B cell (primary cell): ENCODE results near the gene NPTN. TPM values are rescaled to one million over a fixed set of nuclear protein-coding genes. Genes with fewer than 3 reads are reported as not detected.
A peak's percentile ranks its signal among the peaks of the same experiment; 100 is the strongest.

ENCODE experiments used
- ATAC-seq: fragments of 200-7000 bp; cut with Tn5 transposase; one replicate; pipeline ENCODE4 v1.10.0; 2021; ENCODE audit warnings: low read depth, mild to moderate bottlenecking, moderate number of reproducible peaks, moderate library complexity
- CTCF ChIA-PET: fragments of 350-600 bp; sonication (Branson Sonifier 250); formaldehyde crosslinking; loops from one replicate; lab custom pipeline; 2021; ENCODE audit warnings: antibody characterized with exemption, inconsistent platforms; lab: Charles Lee
- POLR2A ChIA-PET: fragments of 350-600 bp; sonication (Branson Sonifier 250); formaldehyde crosslinking; loops from one replicate; lab custom pipeline; 2021; ENCODE audit warnings: antibody characterized with exemption; lab: Charles Lee
- DNase-seq: peaks from one replicate; pipeline ENCODE4 v3.0.0; 2013
- H2AFZ ChIP-seq: 2 replicates; pipeline ENCODE4 v1.6.1; 2012; ENCODE audit warnings: mild to moderate bottlenecking, low read depth, low read length; ENCODE audit not compliant: insufficient read depth, poor library complexity, severe bottlenecking
- H3K27ac ChIP-seq, 2 donors: 1 replicate in 1 of 2; 2 replicates in 1 of 2; pipeline ENCODE4 v1.5.1; 2012 to 2013; ENCODE audit warnings: low read length in 2 of 2, mild to moderate bottlenecking in 2 of 2, moderate library complexity in 1 of 2
- H3K27me3 ChIP-seq, 4 experiments: fragments of 200-600 bp in 1 of 4; sonication (generic) in 1 of 4; replicated peaks in 1 of 4; 1 replicate in 2 of 4; 2 replicates in 2 of 4; pipeline versions ENCODE4 v1.6.1 to v1.7.0; 2013 to 2016; ENCODE audit warnings: low read length in 3 of 4, mild to moderate bottlenecking in 2 of 4, mixed read lengths in 1 of 4, moderate library complexity in 1 of 4; ENCODE audit not compliant: insufficient read depth in 4 of 4, control insufficient read depth in 3 of 4; ENCODE audit errors: control extremely low read depth in 1 of 4
- H3K36me3 ChIP-seq, 2 experiments: replicated peaks in 1 of 2; 1 replicate in 1 of 2; 2 replicates in 1 of 2; pipeline versions ENCODE4 v1.6.1 to v1.7.1; 2013; ENCODE audit warnings: low read length in 1 of 2; ENCODE audit not compliant: insufficient read depth in 2 of 2, control insufficient read depth in 1 of 2; ENCODE audit errors: control extremely low read depth in 1 of 2, extremely low read depth in 1 of 2
- H3K4me1 ChIP-seq, 2 donors: fragments of 200-600 bp in 1 of 2; sonication (generic) in 1 of 2; 1 replicate in 1 of 2; 2 replicates in 1 of 2; pipeline versions ENCODE4 v1.5.1 to v1.6.1; 2013 to 2017; ENCODE audit warnings: low read length in 2 of 2; ENCODE audit not compliant: control insufficient read depth in 2 of 2, insufficient read depth in 2 of 2
- H3K4me2 ChIP-seq: replicated peaks from 2 replicates; pipeline ENCODE3; 2012; ENCODE audit warnings: mild to moderate bottlenecking, low read depth, low read length; ENCODE audit not compliant: poor library complexity, severe bottlenecking
- H3K4me3 ChIP-seq, 5 experiments: fragments of 200-600 bp in 1 of 5; sonication (generic) in 1 of 5; 1 replicate in 3 of 5; 2 replicates in 2 of 5; pipeline versions ENCODE4 v1.5.1 to v1.7.0; 2011 to 2016; ENCODE audit warnings: low read length in 4 of 5, mild to moderate bottlenecking in 4 of 5, low read depth in 2 of 5, control low read depth in 1 of 5, moderate library complexity in 1 of 5; ENCODE audit not compliant: insufficient read depth in 1 of 5; ENCODE audit errors: control extremely low read depth in 1 of 5, extremely low read depth in 1 of 5
- H3K79me2 ChIP-seq: fragments of 200-600 bp; sonication (generic); one replicate; pipeline ENCODE4 v1.6.0; 2016; ENCODE audit warnings: low read length; ENCODE audit not compliant: control insufficient read depth, insufficient read depth
- H3K9ac ChIP-seq: fragments of 200-600 bp; sonication (generic); 2 replicates; pipeline ENCODE4 v1.6.1; 2017; ENCODE audit warnings: mild to moderate bottlenecking, low read length, moderate library complexity
- H3K9me3 ChIP-seq, 3 donors: one replicate each; pipeline versions ENCODE4 v1.6.1 to v1.7.1; 2013; ENCODE audit warnings: low read length in 2 of 3; ENCODE audit not compliant: control insufficient read depth in 2 of 3, insufficient read depth in 1 of 3; ENCODE audit errors: control extremely low read depth in 1 of 3
- H4K20me1 ChIP-seq: 2 replicates; pipeline ENCODE4 v1.6.0; 2012; ENCODE audit warnings: mild to moderate bottlenecking, low read length; ENCODE audit not compliant: insufficient read depth, control insufficient read depth, poor library complexity, severe bottlenecking
- H3K27ac Mint-ChIP-seq: one replicate; pipeline ENCODE4 v1.8.0; 2021; ENCODE audit warnings: mixed read lengths
- H3K27me3 Mint-ChIP-seq: one replicate; pipeline ENCODE4 v1.8.0; 2021; ENCODE audit warnings: mixed read lengths
- H3K4me1 Mint-ChIP-seq: one replicate; pipeline ENCODE4 v1.8.0; 2021; ENCODE audit warnings: mixed read lengths
- H3K4me3 Mint-ChIP-seq: one replicate; pipeline ENCODE4 v1.8.0; 2021; ENCODE audit warnings: mixed read lengths
- H3K9me3 Mint-ChIP-seq: one replicate; pipeline ENCODE4 v1.8.0; 2022; ENCODE audit warnings: mixed read lengths; ENCODE audit not compliant: insufficient read depth
- EZH2 ChIP-seq: IDR thresholded peaks from 2 replicates; pipeline ENCODE4 v1.6.1; 2012; ENCODE audit warnings: borderline replicate concordance, low read depth, mild to moderate bottlenecking, moderate library complexity, low read length; ENCODE audit not compliant: insufficient read depth, poor library complexity, severe bottlenecking
- WGBS: methylation state at CpG from one replicate; pipeline ENCODE4 v1.1.5; 2013; ENCODE audit warnings: missing lambda C conversion rate; ENCODE audit not compliant: insufficient coverage; 5-methylcytosine and 5-hydroxymethylcytosine counted together
- intact Hi-C: fragments of 100-400 bp; cut with micrococcal nuclease; formaldehyde crosslinking; loops from one replicate; pipeline ENCODE4 v1.10.0; 2022
- polyA plus RNA-seq: library from polyadenylated mRNA; depleted of rRNA; stranded (reverse); fragments of >200 nt; gene quantifications from 2 replicates; pipeline ENCODE4 v1.2.3, GENCODE V29; 2012
- total RNA-seq, 2 donors: library from RNA; stranded (reverse); fragments of 120-200 nt in 1 of 2; gene quantifications; 1 replicate in 1 of 2; 2 replicates in 1 of 2; pipeline versions ENCODE4 v1.2.3 to v1.2.4, GENCODE V29; 2013 to 2022
- TF ChIP-seq, protein P1 (sequence below): fragments of 200-600 bp; IDR thresholded peaks from one replicate; pipeline ENCODE4 v1.8.0; 2022; ENCODE audit warnings: antibody characterized with exemption, mild to moderate bottlenecking

Gene NPTN
- total and polyA plus RNA-seq, 2 donors (not counting 1 experiment from before 2014, with no cell fraction given), result 23.5 to 40.5 TPM

GRCh38 chr15:73564255-73564654 is 68.9 kb downstream of the NPTN start:
- CTCF ChIA-PET, result interaction anchor here (6.3 kb wide), 1 partner anchor 70 kb away, joined by 81 read pairs; the partner anchor contains the start of gene NPTN
- H3K4me1 ChIP-seq, result no peaks in the 10 kb centered on the region
- no peaks in the 10 kb centered on the region for H3K4me1 Mint-ChIP-seq
- TF ChIP-seq, protein P1, sequence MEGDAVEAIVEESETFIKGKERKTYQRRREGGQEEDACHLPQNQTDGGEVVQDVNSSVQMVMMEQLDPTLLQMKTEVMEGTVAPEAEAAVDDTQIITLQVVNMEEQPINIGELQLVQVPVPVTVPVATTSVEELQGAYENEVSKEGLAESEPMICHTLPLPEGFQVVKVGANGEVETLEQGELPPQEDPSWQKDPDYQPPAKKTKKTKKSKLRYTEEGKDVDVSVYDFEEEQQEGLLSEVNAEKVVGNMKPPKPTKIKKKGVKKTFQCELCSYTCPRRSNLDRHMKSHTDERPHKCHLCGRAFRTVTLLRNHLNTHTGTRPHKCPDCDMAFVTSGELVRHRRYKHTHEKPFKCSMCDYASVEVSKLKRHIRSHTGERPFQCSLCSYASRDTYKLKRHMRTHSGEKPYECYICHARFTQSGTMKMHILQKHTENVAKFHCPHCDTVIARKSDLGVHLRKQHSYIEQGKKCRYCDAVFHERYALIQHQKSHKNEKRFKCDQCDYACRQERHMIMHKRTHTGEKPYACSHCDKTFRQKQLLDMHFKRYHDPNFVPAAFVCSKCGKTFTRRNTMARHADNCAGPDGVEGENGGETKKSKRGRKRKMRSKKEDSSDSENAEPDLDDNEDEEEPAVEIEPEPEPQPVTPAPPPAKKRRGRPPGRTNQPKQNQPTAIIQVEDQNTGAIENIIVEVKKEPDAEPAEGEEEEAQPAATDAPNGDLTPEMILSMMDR, result no peak
- no peak for TF ChIP-seq EZH2
- no peaks in the 10 kb centered on the region for H4K20me1 ChIP-seq
- intact Hi-C loops, result no loop called here
- H3K27me3 ChIP-seq, result no peaks in the 10 kb centered on the region
- no peak overlapping the region for H3K9ac ChIP-seq
- no peaks in the 10 kb centered on the region for H3K79me2 ChIP-seq
- H3K9me3 ChIP-seq, result no peaks in the 10 kb centered on the region
- WGBS, result 50% methylated on average over 1 of the region's 6 CpGs
- POLR2A ChIA-PET, result no interaction called here
- H3K4me3 ChIP-seq, result no peak overlapping the region
- peaks cover 4 to 58% of the 10 kb centered on the region in 2 experiments for H3K36me3 ChIP-seq
- H3K27me3 Mint-ChIP-seq, result no peaks in the 10 kb centered on the region
- no peaks in the 10 kb centered on the region for H3K9me3 Mint-ChIP-seq
- DNase-seq (no peak), ATAC-seq (no peak)
- H3K4me3 Mint-ChIP-seq, result no peak overlapping the region
- H3K27ac Mint-ChIP-seq, result no peak overlapping the region
- no peak overlapping the region for H3K27ac ChIP-seq
- H3K4me2 ChIP-seq, result no peak overlapping the region
- no peak overlapping the region for H2AFZ ChIP-seq

DNA sequence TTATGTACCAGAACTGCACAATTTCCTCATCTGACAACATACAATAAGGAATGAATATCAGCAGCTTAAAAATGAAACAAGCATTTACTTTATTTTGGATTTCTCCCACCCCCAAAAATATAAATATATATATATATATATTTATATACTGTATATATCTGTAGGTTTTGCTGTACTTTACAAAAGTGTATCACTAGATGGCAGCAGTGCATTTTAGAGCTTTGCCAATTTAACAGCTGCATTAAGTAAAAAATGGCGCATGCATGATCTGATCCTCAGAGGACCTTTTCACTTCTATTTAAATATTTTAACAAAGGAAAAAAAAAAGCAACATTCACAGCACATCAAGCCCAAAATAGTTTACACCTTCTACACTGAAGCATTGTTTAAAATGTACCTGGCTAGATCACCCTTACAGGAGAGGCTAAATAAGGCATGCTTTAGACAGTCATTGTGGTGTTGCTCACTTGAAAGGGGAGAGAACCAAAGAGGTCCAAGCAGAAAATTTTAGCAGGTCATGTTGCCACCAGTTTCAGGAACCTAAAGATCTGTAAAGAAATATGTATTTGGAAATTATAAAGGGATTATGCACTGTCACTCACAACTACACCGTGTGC is 72.6 kb downstream of the NPTN start:
- 100% methylated on average over 1 of the region's 2 CpGs for WGBS
- Mint-ChIP-seq H3K4me1 (no peaks in the 10 kb centered on the region), H3K27ac (no peak overlapping the region), H3K27me3 (no peaks in the 10 kb centered on the region), H3K4me3 (no peak overlapping the region), H3K9me3 (no peaks in the 10 kb centered on the region)
- ChIA-PET POLR2A (interaction anchor here (0.5 kb wide), 1 partner anchor 76 kb away, joined by 4 read pairs; no protein-coding TSS in a partner anchor), CTCF (interaction anchor here (0.8 to 6.3 kb wide), 7 partner anchors 12 to 145 kb away, joined by 3 to 81 read pairs (median 7); partner anchors contain the start of gene NPTN)
- H3K9ac ChIP-seq, result no peak overlapping the region
- peaks cover 4 to 51% of the 10 kb centered on the region in 2 experiments for H3K36me3 ChIP-seq
- peak; percentile 55 for DNase-seq
- no peak overlapping the region for H2AFZ ChIP-seq
- H3K9me3 ChIP-seq, result no peaks in the 10 kb centered on the region
- ATAC-seq, result peak; percentile 39
- H3K4me1 ChIP-seq, result no peaks in the 10 kb centered on the region
- H3K4me3 ChIP-seq, result no peak overlapping the region
- no peaks in the 10 kb centered on the region for H4K20me1 ChIP-seq
- no peak overlapping the region for H3K27ac ChIP-seq
- H3K27me3 ChIP-seq, result no peaks in the 10 kb centered on the region
- TF ChIP-seq, protein P1, result peak; percentile 66
- TF ChIP-seq EZH2, result no peak
- H3K4me2 ChIP-seq, result no peak overlapping the region
- intact Hi-C loops, result loop anchor here (1.0 kb wide), 2 partner anchors 76 to 140 kb away; no protein-coding TSS in a partner anchor
- H3K79me2 ChIP-seq, result no peaks in the 10 kb centered on the region
